H1 (cell line): ENCODE data around the gene TMCC3. TPM values are rescaled to one million over a fixed set of nuclear protein-coding genes. Genes with fewer than 3 reads are reported as not detected.

ENCODE experiments used
- SP1 ChIP-seq: IDR thresholded peaks from 2 replicates; pipeline ENCODE4 v1.6.1; 2011; ENCODE audit warnings: low read depth, low read length
- SRF ChIP-seq: IDR thresholded peaks from 2 replicates; pipeline ENCODE4 v1.6.1; 2011; ENCODE audit warnings: mild to moderate bottlenecking, low read depth, low read length, moderate library complexity
- polyA plus RNA-seq, 7 experiments: library from polyadenylated mRNA; depleted of rRNA in 3 of 7; stranded (reverse) in 5 of 7; unstranded in 2 of 7; fragments of >200 nt in 5 of 7; fragments of 200-250 nt in 2 of 7; gene quantifications; 1 replicate in 5 of 7; 2 replicates in 1 of 7; 4 replicates in 1 of 7; pipeline versions ENCODE4 v1.2.1 to v1.2.3, GENCODE V29; 2011 to 2013; ENCODE audit warnings: missing spikeins in 2 of 7, mixed read lengths in 2 of 7
- total RNA-seq: library from RNA; stranded (reverse); fragmentation: NEBNext Ultra II Directional; extraction: Animal tissue kit (Norgen Biotek cat#: 25700); gene quantifications from 2 replicates; pipeline ENCODE4 v1.2.1, GENCODE V29; 2021
- TF ChIP-seq, protein P1 (sequence below): IDR thresholded peaks from 2 replicates; pipeline ENCODE4 v1.6.1; 2012; ENCODE audit warnings: inconsistent platforms
- TF ChIP-seq, protein P2 (sequence below): fragments of 300-600 bp; sonication (generic); IDR thresholded peaks from 2 replicates; pipeline ENCODE4 v1.7.1; 2012; ENCODE audit warnings: low read length, moderate library complexity, mild to moderate bottlenecking, inconsistent platforms; ENCODE audit not compliant: insufficient replicate concordance

The TMCC3 gene
- total and polyA plus RNA-seq, 2 of the 8 experiments (the other 6 are each of a cell fraction or from before 2014, with no cell fraction given): 1.7 to 4.1 TPM

DNA sequence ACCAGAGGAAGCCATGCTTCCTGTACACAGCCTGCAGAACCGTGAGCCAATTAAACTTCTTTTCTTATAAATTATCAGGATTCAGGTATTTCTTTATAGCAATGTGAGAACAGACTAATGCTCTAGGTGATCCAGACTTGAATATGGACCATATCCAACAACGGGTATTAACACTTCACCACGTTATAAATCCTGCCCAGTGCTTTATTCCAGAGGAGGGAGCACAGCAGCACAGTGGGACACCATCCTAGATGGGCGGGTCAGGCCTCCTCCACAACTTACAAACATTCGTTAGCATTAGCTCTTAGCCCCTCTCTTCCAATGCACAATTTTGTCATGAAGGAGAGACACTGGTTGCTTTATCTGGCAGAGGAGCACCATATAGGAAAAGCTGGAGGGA lies 66.0 kb downstream of the TMCC3 start (continued):
- TF ChIP-seq, protein P1, sequence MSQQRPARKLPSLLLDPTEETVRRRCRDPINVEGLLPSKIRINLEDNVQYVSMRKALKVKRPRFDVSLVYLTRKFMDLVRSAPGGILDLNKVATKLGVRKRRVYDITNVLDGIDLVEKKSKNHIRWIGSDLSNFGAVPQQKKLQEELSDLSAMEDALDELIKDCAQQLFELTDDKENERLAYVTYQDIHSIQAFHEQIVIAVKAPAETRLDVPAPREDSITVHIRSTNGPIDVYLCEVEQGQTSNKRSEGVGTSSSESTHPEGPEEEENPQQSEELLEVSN: no peak
- TF ChIP-seq SRF: no peak
- no peak for TF ChIP-seq SP1
- TF ChIP-seq, protein P2, sequence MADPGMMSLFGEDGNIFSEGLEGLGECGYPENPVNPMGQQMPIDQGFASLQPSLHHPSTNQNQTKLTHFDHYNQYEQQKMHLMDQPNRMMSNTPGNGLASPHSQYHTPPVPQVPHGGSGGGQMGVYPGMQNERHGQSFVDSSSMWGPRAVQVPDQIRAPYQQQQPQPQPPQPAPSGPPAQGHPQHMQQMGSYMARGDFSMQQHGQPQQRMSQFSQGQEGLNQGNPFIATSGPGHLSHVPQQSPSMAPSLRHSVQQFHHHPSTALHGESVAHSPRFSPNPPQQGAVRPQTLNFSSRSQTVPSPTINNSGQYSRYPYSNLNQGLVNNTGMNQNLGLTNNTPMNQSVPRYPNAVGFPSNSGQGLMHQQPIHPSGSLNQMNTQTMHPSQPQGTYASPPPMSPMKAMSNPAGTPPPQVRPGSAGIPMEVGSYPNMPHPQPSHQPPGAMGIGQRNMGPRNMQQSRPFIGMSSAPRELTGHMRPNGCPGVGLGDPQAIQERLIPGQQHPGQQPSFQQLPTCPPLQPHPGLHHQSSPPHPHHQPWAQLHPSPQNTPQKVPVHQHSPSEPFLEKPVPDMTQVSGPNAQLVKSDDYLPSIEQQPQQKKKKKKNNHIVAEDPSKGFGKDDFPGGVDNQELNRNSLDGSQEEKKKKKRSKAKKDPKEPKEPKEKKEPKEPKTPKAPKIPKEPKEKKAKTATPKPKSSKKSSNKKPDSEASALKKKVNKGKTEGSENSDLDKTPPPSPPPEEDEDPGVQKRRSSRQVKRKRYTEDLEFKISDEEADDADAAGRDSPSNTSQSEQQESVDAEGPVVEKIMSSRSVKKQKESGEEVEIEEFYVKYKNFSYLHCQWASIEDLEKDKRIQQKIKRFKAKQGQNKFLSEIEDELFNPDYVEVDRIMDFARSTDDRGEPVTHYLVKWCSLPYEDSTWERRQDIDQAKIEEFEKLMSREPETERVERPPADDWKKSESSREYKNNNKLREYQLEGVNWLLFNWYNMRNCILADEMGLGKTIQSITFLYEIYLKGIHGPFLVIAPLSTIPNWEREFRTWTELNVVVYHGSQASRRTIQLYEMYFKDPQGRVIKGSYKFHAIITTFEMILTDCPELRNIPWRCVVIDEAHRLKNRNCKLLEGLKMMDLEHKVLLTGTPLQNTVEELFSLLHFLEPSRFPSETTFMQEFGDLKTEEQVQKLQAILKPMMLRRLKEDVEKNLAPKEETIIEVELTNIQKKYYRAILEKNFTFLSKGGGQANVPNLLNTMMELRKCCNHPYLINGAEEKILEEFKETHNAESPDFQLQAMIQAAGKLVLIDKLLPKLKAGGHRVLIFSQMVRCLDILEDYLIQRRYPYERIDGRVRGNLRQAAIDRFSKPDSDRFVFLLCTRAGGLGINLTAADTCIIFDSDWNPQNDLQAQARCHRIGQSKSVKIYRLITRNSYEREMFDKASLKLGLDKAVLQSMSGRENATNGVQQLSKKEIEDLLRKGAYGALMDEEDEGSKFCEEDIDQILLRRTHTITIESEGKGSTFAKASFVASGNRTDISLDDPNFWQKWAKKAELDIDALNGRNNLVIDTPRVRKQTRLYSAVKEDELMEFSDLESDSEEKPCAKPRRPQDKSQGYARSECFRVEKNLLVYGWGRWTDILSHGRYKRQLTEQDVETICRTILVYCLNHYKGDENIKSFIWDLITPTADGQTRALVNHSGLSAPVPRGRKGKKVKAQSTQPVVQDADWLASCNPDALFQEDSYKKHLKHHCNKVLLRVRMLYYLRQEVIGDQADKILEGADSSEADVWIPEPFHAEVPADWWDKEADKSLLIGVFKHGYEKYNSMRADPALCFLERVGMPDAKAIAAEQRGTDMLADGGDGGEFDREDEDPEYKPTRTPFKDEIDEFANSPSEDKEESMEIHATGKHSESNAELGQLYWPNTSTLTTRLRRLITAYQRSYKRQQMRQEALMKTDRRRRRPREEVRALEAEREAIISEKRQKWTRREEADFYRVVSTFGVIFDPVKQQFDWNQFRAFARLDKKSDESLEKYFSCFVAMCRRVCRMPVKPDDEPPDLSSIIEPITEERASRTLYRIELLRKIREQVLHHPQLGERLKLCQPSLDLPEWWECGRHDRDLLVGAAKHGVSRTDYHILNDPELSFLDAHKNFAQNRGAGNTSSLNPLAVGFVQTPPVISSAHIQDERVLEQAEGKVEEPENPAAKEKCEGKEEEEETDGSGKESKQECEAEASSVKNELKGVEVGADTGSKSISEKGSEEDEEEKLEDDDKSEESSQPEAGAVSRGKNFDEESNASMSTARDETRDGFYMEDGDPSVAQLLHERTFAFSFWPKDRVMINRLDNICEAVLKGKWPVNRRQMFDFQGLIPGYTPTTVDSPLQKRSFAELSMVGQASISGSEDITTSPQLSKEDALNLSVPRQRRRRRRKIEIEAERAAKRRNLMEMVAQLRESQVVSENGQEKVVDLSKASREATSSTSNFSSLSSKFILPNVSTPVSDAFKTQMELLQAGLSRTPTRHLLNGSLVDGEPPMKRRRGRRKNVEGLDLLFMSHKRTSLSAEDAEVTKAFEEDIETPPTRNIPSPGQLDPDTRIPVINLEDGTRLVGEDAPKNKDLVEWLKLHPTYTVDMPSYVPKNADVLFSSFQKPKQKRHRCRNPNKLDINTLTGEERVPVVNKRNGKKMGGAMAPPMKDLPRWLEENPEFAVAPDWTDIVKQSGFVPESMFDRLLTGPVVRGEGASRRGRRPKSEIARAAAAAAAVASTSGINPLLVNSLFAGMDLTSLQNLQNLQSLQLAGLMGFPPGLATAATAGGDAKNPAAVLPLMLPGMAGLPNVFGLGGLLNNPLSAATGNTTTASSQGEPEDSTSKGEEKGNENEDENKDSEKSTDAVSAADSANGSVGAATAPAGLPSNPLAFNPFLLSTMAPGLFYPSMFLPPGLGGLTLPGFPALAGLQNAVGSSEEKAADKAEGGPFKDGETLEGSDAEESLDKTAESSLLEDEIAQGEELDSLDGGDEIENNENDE: no peak
